HEK293 (cell line): ENCODE data around the gene PROCR.

Experiments
- CTCF ChIA-PET: fragments of 350-600 bp; formaldehyde crosslinking; extraction: SDS; loops from one replicate; lab custom pipeline; 2021; ENCODE audit warnings: antibody characterized with exemption; lab: Yijun Ruan, JAX
- POLR2A ChIA-PET: fragments of 300-600 bp; formaldehyde crosslinking; extraction: SDS; loops from one replicate; lab custom pipeline; 2020; ENCODE audit warnings: antibody characterized with exemption, inconsistent platforms; lab: Yijun Ruan, JAX
- H3K27ac ChIP-seq: fragments of 200-500 bp; sonication (Bioruptor generic); 2 replicates; pipeline ENCODE4 v1.5.1; 2014; ENCODE audit warnings: low read depth, low read length, control low read depth, inconsistent platforms; ENCODE audit errors: extremely low read depth
- H3K36me3 ChIP-seq, 2 experiments: fragments of 200-500 bp in 1 of 2; sonication (Bioruptor generic) in 1 of 2; 1 replicate in 1 of 2; 2 replicates in 1 of 2; pipeline ENCODE4 v1.5.1; 2014 to 2017; ENCODE audit warnings: inconsistent platforms in 2 of 2, low read length in 2 of 2; ENCODE audit not compliant: control insufficient read depth in 2 of 2, insufficient read depth in 1 of 2
- H3K4me1 ChIP-seq: fragments of 200-500 bp; sonication (Bioruptor generic); 2 replicates; pipeline ENCODE4 v1.5.1; 2014; ENCODE audit warnings: mild to moderate bottlenecking, low read length, inconsistent platforms; ENCODE audit not compliant: control insufficient read depth, insufficient read depth
- H3K4me3 ChIP-seq: 2 replicates; pipeline ENCODE4 v1.5.1; 2011; ENCODE audit warnings: low read depth, mild to moderate bottlenecking, control low read depth, low read length, moderate library complexity
- H3K9me3 ChIP-seq: fragments of 200-500 bp; sonication (Bioruptor generic); 2 replicates; pipeline ENCODE4 v1.5.1; 2014; ENCODE audit warnings: low read depth, low read length, inconsistent platforms; ENCODE audit not compliant: control insufficient read depth, insufficient read depth
- GLI2 ChIP-seq: fragments of 450-650 bp; formaldehyde crosslinking; IDR thresholded peaks from 2 replicates; pipeline ENCODE4; 2017; ENCODE audit warnings: missing biosample characterization, missing genetic modification characterization, low read depth, borderline replicate concordance
- HIC1 ChIP-seq: fragments of 450-650 bp; formaldehyde crosslinking; IDR thresholded peaks from 2 replicates; pipeline ENCODE4 v1.5.1; 2016; ENCODE audit warnings: missing biosample characterization, missing genetic modification characterization
- HOXD13 ChIP-seq: sonication (generic); formaldehyde crosslinking; IDR thresholded peaks from 2 replicates; pipeline ENCODE4 v1.8.0; 2022; ENCODE audit warnings: missing genetic modification reagents, borderline replicate concordance
- KLF8 ChIP-seq: fragments of 450-650 bp; formaldehyde crosslinking; IDR thresholded peaks from 2 replicates; pipeline ENCODE4 v1.5.1; 2016; ENCODE audit warnings: missing biosample characterization, missing genetic modification characterization
- PATZ1 ChIP-seq: fragments of 450-650 bp; formaldehyde crosslinking; IDR thresholded peaks from 2 replicates; pipeline ENCODE4 v1.5.1; 2016; ENCODE audit warnings: missing biosample characterization, missing genetic modification characterization
- SCRT2 ChIP-seq: fragments of 450-650 bp; formaldehyde crosslinking; IDR thresholded peaks from 2 replicates; pipeline ENCODE4 v1.5.1; 2016; ENCODE audit warnings: missing biosample characterization, missing genetic modification characterization
- TCF7L2 ChIP-seq: IDR thresholded peaks from 2 replicates; pipeline ENCODE4 v1.6.1; 2011; ENCODE audit warnings: low read depth, mild to moderate bottlenecking, inconsistent platforms, low read length, moderate library complexity, borderline replicate concordance
- ZBTB17 ChIP-seq: fragments of 450-650 bp; formaldehyde crosslinking; IDR thresholded peaks from 2 replicates; pipeline ENCODE4 v1.5.1; 2016; ENCODE audit warnings: missing biosample characterization, missing genetic modification characterization
- ZNF140 ChIP-seq: fragments of 450-650 bp; formaldehyde crosslinking; IDR thresholded peaks from 2 replicates; pipeline ENCODE4 v1.5.1; 2016; ENCODE audit warnings: missing biosample characterization, missing genetic modification characterization
- ZNF184 ChIP-seq: fragments of 450-650 bp; IDR thresholded peaks from 2 replicates; pipeline ENCODE4 v1.5.1; 2018; ENCODE audit warnings: missing biosample characterization, mild to moderate bottlenecking, missing genetic modification characterization
- ZNF19 ChIP-seq: fragments of 450-650 bp; formaldehyde crosslinking; IDR thresholded peaks from 2 replicates; pipeline ENCODE4; 2016; ENCODE audit warnings: missing biosample characterization, missing genetic modification characterization, low read depth
- ZNF394 ChIP-seq: fragments of 450-650 bp; formaldehyde crosslinking; IDR thresholded peaks from 2 replicates; pipeline ENCODE4 v1.5.1; 2016; ENCODE audit warnings: missing biosample characterization, missing genetic modification characterization, mild to moderate bottlenecking, moderate library complexity, borderline replicate concordance
- ZNF544 ChIP-seq: fragments of 450-650 bp; formaldehyde crosslinking; IDR thresholded peaks from 2 replicates; pipeline ENCODE4 v1.5.0; 2017; ENCODE audit warnings: missing biosample characterization, missing genetic modification characterization
- ZNF701 ChIP-seq: fragments of 450-650 bp; formaldehyde crosslinking; IDR thresholded peaks from 2 replicates; pipeline ENCODE4 v1.5.1; 2016; ENCODE audit warnings: missing biosample characterization, missing genetic modification characterization
- ZNF768 ChIP-seq: fragments of 450-650 bp; formaldehyde crosslinking; IDR thresholded peaks from 2 replicates; pipeline ENCODE4 v1.5.1; 2018; ENCODE audit warnings: missing biosample characterization, mild to moderate bottlenecking, missing genetic modification characterization

The PROCR gene

GRCh38 chr20:35174458-35175216, 2.8 kb downstream of the PROCR start:
- TF ChIP-seq ZBTB17 (tag by site-specific recombination) (no peak), KLF8 (tag by site-specific recombination) (0 out of 2 replicates have a peak, but pooled peaks have one; percentile 18)
- Histone ChIP-seq H3K27ac (no peak overlapping the region), H3K4me1 (0 out of 2 replicates have a peak, but pooled peaks cover 3% of the 10 kb centered on the region), H3K4me3 (no peak overlapping the region), H3K9me3 (no peaks in the 10 kb centered on the region), H3K36me3 (peaks cover 0 to 9% of the 10 kb centered on the region in 2 experiments; a peak in 1 of 3 replicates)
- ChIA-PET CTCF (interaction anchor here (0.6 kb wide), 1 partner anchor 458 kb away, joined by 6 read pairs; no protein-coding TSS in a partner anchor), POLR2A (interaction anchor here (0.5 to 0.6 kb wide), 2 partner anchors 61 to 110 kb away, joined by 3 to 4 read pairs; partner anchors contain the start of gene EIF6)

- peaks cover 0 to 9% of the 10 kb centered on the region in 2 experiments; a peak in 1 of 3 replicates for H3K36me3 ChIP-seq
- H3K9me3 ChIP-seq, result no peaks in the 10 kb centered on the region
- H3K4me3 ChIP-seq, result no peak overlapping the region
- CTCF ChIA-PET, result interaction anchor here (1.3 to 1.5 kb wide), 2 partner anchors 29 to 31 kb away, joined by 3 to 5 read pairs; partner anchors contain the start of gene EDEM2
- TF ChIP-seq HOXD13 (CRISPR knock-in tag) (no peak), TCF7L2 (no peak), PATZ1 (tag by site-specific recombination) (no peak), SCRT2 (tag by site-specific recombination) (no peak), ZNF544 (tag by site-specific recombination) (no peak), ZNF140 (no peak), HIC1 (tag by site-specific recombination) (no peak), ZNF184 (tag by site-specific recombination) (no peak), ZNF701 (tag by site-specific recombination) (no peak), ZNF19 (tag by site-specific recombination) (no peak), ZNF768 (tag by site-specific recombination) (no peak), GLI2 (tag by site-specific recombination) (no peak), ZNF394 (tag by site-specific recombination) (no peak)
- no peak overlapping the region for H3K27ac ChIP-seq
- POLR2A ChIA-PET, result no interaction called here
- H3K4me1 ChIP-seq, result 0 out of 2 replicates have a peak, but pooled peaks cover 3% of the 10 kb centered on the region
These were observed 4.3 kb downstream of the PROCR start for GRCh38 chr20:35176132-35176531.
